ENCODE results near the gene ABHD17C. TPM values are rescaled to one million over a fixed set of nuclear protein-coding genes. Genes with fewer than 3 reads are reported as not detected.

ABHD17C gene
- polyA plus RNA-seq, 2 of the 4 experiments (the other 2 are of a cell fraction) = 14.0 to 23.7 TPM

DNA sequence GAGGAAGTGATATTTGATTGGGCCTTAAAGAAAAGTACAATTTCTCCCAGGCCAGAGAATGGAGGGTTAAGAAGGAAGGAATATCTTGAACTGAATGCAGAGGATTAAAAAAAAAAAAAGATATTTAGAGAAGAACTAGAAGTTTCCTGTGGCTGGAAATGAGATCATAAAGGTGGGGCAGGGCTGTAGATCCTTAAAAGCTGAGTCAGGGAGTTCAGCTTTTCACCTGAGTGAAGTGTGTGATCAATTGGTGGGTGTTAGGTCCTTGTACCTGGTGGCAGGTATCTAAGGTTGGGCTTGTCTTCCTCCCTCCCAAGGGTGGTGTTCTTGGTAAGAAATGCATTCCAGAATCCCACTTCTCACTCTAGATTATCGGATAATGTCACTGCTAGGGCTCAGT, 95.9 kb downstream of the ABHD17C start:
- no peak for ATAC-seq

DNA sequence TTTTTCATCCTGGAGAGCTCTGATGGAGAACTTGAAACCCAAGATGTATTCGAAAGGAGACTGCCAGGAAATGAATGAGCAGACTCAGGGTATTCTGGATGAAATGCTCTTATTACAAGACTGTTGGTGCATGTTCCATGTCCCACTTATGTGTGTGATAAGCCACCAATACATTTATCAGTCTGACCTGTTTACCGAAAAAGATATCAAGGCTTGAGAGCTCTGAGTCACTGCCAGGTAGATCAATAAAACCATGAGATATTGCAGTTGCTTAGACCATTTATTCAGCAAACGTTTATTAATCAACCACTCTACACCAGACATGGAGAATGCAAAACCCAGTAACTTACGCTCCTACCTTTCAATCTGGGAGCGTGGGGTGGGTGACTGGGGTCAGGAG, 101.3 kb downstream of the ABHD17C start:
- Histone ChIP-seq H3K4me1 (no peaks in the 10 kb centered on the region), H3K27ac (no peak overlapping the region), H3K4me3 (no peak overlapping the region), H3K4me2 (no peak overlapping the region), H3K9me3 (no peaks in the 10 kb centered on the region)
- ChIA-PET POLR2A (no interaction called here), CTCF (interaction anchor here (0.8 to 1.7 kb wide), 5 partner anchors 12 to 341 kb away, joined by 3 to 8 read pairs (median 3); partner anchors contain the start of gene CEMIP)
- 51% methylated on average over 5 of the region's 5 CpGs for WGBS (ENCODE audit: missing lambda C conversion rate)
- TF ChIP-seq, protein P1, sequence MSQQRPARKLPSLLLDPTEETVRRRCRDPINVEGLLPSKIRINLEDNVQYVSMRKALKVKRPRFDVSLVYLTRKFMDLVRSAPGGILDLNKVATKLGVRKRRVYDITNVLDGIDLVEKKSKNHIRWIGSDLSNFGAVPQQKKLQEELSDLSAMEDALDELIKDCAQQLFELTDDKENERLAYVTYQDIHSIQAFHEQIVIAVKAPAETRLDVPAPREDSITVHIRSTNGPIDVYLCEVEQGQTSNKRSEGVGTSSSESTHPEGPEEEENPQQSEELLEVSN (IDR thresholded peaks at IDR 0.05; ENCODE audit: borderline replicate concordance, low read depth) = no peak
- TF ChIP-seq POLR2AphosphoS2 (conservative IDR thresholded peaks at IDR 0.05; ENCODE audit: low read length) = no peak
- no peak for TF ChIP-seq KDM5A (IDR thresholded peaks at IDR 0.05)
- TF ChIP-seq, protein P2, sequence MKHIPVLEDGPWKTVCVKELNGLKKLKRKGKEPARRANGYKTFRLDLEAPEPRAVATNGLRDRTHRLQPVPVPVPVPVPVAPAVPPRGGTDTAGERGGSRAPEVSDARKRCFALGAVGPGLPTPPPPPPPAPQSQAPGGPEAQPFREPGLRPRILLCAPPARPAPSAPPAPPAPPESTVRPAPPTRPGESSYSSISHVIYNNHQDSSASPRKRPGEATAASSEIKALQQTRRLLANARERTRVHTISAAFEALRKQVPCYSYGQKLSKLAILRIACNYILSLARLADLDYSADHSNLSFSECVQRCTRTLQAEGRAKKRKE (CRISPR knock-in tag; IDR thresholded peaks at IDR 0.05; ENCODE audit: low read depth) = no peak
- TF ChIP-seq, protein P3, sequence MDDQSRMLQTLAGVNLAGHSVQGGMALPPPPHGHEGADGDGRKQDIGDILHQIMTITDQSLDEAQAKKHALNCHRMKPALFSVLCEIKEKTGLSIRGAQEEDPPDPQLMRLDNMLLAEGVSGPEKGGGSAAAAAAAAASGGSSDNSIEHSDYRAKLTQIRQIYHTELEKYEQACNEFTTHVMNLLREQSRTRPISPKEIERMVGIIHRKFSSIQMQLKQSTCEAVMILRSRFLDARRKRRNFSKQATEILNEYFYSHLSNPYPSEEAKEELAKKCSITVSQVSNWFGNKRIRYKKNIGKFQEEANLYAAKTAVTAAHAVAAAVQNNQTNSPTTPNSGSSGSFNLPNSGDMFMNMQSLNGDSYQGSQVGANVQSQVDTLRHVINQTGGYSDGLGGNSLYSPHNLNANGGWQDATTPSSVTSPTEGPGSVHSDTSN (IDR thresholded peaks at IDR 0.05) = no peak
- TF ChIP-seq RAD21 (conservative IDR thresholded peaks at IDR 0.05 in 1 of 2, IDR thresholded peaks at IDR 0.05 in 1 of 2) = no peak
- no peak for TF ChIP-seq KDM1A (IDR thresholded peaks at IDR 0.05; ENCODE audit: low read depth)
- TF ChIP-seq, protein P4, sequence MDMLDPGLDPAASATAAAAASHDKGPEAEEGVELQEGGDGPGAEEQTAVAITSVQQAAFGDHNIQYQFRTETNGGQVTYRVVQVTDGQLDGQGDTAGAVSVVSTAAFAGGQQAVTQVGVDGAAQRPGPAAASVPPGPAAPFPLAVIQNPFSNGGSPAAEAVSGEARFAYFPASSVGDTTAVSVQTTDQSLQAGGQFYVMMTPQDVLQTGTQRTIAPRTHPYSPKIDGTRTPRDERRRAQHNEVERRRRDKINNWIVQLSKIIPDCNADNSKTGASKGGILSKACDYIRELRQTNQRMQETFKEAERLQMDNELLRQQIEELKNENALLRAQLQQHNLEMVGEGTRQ (IDR thresholded peaks at IDR 0.05) = no peak
- FAIRE-seq (no peak), DNase-seq (ENCODE audit: low read depth in 1 of 2, low spot score in 1 of 2) (no peak), ATAC-seq (no peak)

More for the DNA sequence above, 95.9 kb downstream of the ABHD17C start:
- H3K9me3 ChIP-seq = no peaks in the 10 kb centered on the region
- WGBS (ENCODE audit: missing lambda C conversion rate) = 79% methylated on average over 1 of the region's 1 CpG
- no peaks in the 10 kb centered on the region for H3K4me1 ChIP-seq
- H3K4me2 ChIP-seq = no peak overlapping the region
- no peak overlapping the region for H3K27ac ChIP-seq
- TF ChIP-seq ZFP36 (IDR thresholded peaks at IDR 0.05; ENCODE audit: borderline replicate concordance, partially characterized antibody) (no peak), PHF8 (IDR thresholded peaks at IDR 0.05; ENCODE audit: borderline replicate concordance, low read depth) (no peak), TP53 (CRISPR knock-in tag; IDR thresholded peaks at IDR 0.05) (no peak), ESRRA (IDR thresholded peaks at IDR 0.05; ENCODE audit: borderline replicate concordance, low read length) (no peak), ZNF302 (CRISPR knock-in tag; IDR thresholded peaks at IDR 0.05) (no peak), TFCP2L1 (CRISPR knock-in tag; IDR thresholded peaks at IDR 0.05) (no peak), HOXA7 (CRISPR knock-in tag; IDR thresholded peaks at IDR 0.05) (no peak), BHLHE40 (IDR thresholded peaks at IDR 0.05; ENCODE audit: low read depth, low read length) (no peak)
- TF ChIP-seq, protein P5, sequence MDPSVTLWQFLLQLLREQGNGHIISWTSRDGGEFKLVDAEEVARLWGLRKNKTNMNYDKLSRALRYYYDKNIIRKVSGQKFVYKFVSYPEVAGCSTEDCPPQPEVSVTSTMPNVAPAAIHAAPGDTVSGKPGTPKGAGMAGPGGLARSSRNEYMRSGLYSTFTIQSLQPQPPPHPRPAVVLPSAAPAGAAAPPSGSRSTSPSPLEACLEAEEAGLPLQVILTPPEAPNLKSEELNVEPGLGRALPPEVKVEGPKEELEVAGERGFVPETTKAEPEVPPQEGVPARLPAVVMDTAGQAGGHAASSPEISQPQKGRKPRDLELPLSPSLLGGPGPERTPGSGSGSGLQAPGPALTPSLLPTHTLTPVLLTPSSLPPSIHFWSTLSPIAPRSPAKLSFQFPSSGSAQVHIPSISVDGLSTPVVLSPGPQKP (IDR thresholded peaks at IDR 0.05; ENCODE audit: low read depth, low read length) = no peak
- no peak overlapping the region for H3K4me3 ChIP-seq
- no peak for FAIRE-seq
- ChIA-PET CTCF (interaction anchor here (1.5 to 3.6 kb wide), 3 partner anchors 11 to 223 kb away, joined by 5 to 24 read pairs (median 9); partner anchors contain the start of gene CEMIP), POLR2A (no interaction called here)
- DNase-seq (ENCODE audit: low read depth in 1 of 2, low spot score in 1 of 2) = no peak

DNA sequence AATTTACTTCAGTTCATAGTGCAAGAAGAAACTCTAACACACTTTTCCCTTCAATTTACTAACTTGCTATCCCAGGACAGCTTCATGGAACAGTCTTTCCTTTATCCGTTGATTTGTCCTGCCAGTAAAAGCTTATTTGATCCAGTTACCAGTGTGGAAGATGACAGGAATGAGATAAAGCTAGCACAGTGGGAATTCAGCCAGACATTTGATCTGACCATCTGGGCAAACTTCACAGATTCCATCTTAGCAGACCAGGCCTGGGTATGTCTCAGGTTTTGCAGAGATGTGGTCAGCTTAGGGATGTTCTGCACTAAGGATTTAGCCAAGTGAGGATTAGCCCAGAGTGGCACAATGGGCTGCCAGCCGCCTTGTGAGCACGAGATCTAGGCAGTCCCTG, 103.8 kb downstream of the ABHD17C start:
- ATAC-seq (no peak), DNase-seq (ENCODE audit: low read depth in 1 of 2, low spot score in 1 of 2) (no peak), FAIRE-seq (peak; percentile 68)
- Histone ChIP-seq H3K4me2 (no peak overlapping the region), H3K4me1 (no peaks in the 10 kb centered on the region), H3K4me3 (no peak overlapping the region), H3K27ac (no peak overlapping the region), H3K9me3 (no peaks in the 10 kb centered on the region)
- WGBS (ENCODE audit: missing lambda C conversion rate) = 74% methylated on average over 3 of the region's 3 CpGs
- CTCF ChIA-PET = interaction anchor here (1.4 to 5.2 kb wide), 3 partner anchors 8 to 343 kb away, joined by 3 to 28 read pairs (median 5); partner anchors contain the start of gene CEMIP
- TF ChIP-seq CHD2 (IDR thresholded peaks at IDR 0.05; ENCODE audit: low read length, partially characterized antibody) = no peak
- TF ChIP-seq, protein P5 (IDR thresholded peaks at IDR 0.05; ENCODE audit: low read depth, low read length) = no peak
- POLR2A ChIA-PET = no interaction called here

All from A549 (cell line).